K562 (cell line): Measurements from ENCODE around the gene OSBPL7.

ENCODE experiments used
- EZH2 ChIP-seq: IDR thresholded peaks from 2 replicates; pipeline ENCODE4 v1.6.1; 2012; ENCODE audit warnings: low read depth, mild to moderate bottlenecking, inconsistent platforms, low read length, borderline replicate concordance
- POLR2G ChIP-seq: fragments of 200-400 bp; formaldehyde crosslinking; IDR thresholded peaks from 2 replicates; pipeline ENCODE4 v1.6.1; 2017; ENCODE audit warnings: low read depth, mild to moderate bottlenecking, antibody characterized with exemption, low read length, moderate library complexity

GRCh38 chr17:47792457-47792856 lies 29.1 kb downstream of the OSBPL7 start:
- no peak for TF ChIP-seq EZH2
- no peak for TF ChIP-seq POLR2G
